Esophagus muscularis mucosa (tissue), 4 donors: Measurements from ENCODE around the gene A2M.

Source experiments
- CTCF ChIP-seq, 3 experiments: fragments of 200-600 bp in 2 of 3; fragments of 450-650 bp in 1 of 3; sonication (generic) in 2 of 3; IDR thresholded peaks; one replicate each; pipeline ENCODE4 v1.5.1; 2017 to 2019; ENCODE audit warnings: antibody characterized with exemption in 3 of 3, mild to moderate bottlenecking in 2 of 3, moderate library complexity in 1 of 3
- EP300 ChIP-seq: sonication (generic); formaldehyde crosslinking; IDR thresholded peaks from one replicate; pipeline ENCODE4 v1.6.1; 2017; ENCODE audit warnings: antibody characterized with exemption
- POLR2A ChIP-seq: fragments of 450-650 bp; IDR thresholded peaks from one replicate; pipeline ENCODE4 v1.6.1; 2017; ENCODE audit warnings: antibody characterized with exemption, moderate library complexity, mild to moderate bottlenecking, low read depth
- POLR2AphosphoS5 ChIP-seq, 2 donors: sonication (generic); formaldehyde crosslinking; IDR thresholded peaks; one replicate each; pipeline ENCODE4 v1.6.1; 2017; ENCODE audit warnings: antibody characterized with exemption in 2 of 2

- no peak for TF ChIP-seq CTCF (IDR thresholded peaks at IDR 0.05)
- TF ChIP-seq POLR2A, result no peak
- no peak for TF ChIP-seq POLR2AphosphoS5 (IDR thresholded peaks at IDR 0.05)
- no peak for TF ChIP-seq EP300
Observed at GRCh38 chr12:9148926-9149325, 33.2 kb upstream of the A2M start.
